Measurements from ENCODE around the gene DNAJC25. TPM values are rescaled to one million over a fixed set of nuclear protein-coding genes. Genes with fewer than 3 reads are reported as not detected.
"Not testable (repeated sequence)": the region's sequence is repeated elsewhere in the genome, so short reads cannot be mapped to it uniquely, and the experiment has no call there.

DNAJC25 gene
- total RNA-seq, 1 donor from 2014 or later: 6.5 TPM

DNA sequence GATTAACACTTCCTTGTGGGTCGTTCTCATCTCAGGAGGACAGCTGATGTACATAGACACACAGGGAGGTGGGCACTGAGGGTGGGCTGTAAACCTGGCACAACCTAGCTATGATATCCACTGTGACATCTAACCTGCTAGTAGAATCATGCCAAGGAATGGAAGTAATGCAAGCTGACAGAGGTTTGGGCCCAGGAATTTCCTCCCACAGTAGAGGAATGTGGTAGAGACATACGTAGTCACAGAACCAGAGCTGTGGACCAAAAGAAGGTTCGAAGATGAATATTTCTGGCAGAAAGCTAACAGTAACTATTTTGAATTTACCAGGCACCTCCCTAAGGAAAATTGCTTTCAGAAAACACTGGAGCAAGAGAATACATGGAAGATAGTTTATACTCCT is 15.2 kb upstream of the DNAJC25 start:
- H3K36me3 Mint-ChIP-seq (ENCODE audit: unreplicated experiment): no peaks in the 10 kb centered on the region
- DNase-seq (ENCODE audit: extremely low spot score, unreplicated experiment): no peak
- no peaks in the 10 kb centered on the region for H3K9me3 Mint-ChIP-seq (ENCODE audit: unreplicated experiment)
- TF ChIP-seq, protein P1, sequence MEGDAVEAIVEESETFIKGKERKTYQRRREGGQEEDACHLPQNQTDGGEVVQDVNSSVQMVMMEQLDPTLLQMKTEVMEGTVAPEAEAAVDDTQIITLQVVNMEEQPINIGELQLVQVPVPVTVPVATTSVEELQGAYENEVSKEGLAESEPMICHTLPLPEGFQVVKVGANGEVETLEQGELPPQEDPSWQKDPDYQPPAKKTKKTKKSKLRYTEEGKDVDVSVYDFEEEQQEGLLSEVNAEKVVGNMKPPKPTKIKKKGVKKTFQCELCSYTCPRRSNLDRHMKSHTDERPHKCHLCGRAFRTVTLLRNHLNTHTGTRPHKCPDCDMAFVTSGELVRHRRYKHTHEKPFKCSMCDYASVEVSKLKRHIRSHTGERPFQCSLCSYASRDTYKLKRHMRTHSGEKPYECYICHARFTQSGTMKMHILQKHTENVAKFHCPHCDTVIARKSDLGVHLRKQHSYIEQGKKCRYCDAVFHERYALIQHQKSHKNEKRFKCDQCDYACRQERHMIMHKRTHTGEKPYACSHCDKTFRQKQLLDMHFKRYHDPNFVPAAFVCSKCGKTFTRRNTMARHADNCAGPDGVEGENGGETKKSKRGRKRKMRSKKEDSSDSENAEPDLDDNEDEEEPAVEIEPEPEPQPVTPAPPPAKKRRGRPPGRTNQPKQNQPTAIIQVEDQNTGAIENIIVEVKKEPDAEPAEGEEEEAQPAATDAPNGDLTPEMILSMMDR (IDR thresholded peaks at IDR 0.05): no peak
- H3K27ac Mint-ChIP-seq (ENCODE audit: unreplicated experiment): no peak overlapping the region
- H3K4me1 Mint-ChIP-seq (ENCODE audit: unreplicated experiment): peaks cover 11% of the 10 kb centered on the region
- peaks cover 18% of the 10 kb centered on the region for H3K27me3 Mint-ChIP-seq (ENCODE audit: unreplicated experiment)
- H3K4me3 Mint-ChIP-seq (ENCODE audit: unreplicated experiment): no peak overlapping the region

DNA sequence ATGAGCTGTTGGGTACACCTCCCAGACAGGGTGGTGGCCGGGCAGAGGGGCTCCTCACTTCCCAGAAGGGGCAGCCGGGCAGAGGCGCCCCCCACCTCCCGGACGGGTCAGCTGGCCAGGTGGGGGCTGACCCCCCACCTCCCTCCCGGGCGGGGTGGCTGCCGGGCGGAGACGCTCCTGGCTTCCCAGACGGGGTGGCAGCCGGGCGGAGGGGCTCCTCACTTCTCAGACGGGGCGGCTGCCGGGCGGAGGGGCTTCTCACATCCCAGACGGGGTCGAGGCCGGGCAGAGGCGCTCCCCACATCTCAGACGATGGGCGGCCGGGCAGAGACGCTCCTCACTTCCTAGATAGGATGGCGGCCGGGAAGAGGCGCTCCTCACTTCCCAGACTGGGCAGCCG is 13.8 kb upstream of the DNAJC25 start:
- DNase-seq (ENCODE audit: extremely low spot score, unreplicated experiment); H3K9me3 Mint-ChIP-seq (ENCODE audit: unreplicated experiment); H3K27me3 Mint-ChIP-seq (ENCODE audit: unreplicated experiment); H3K4me3 Mint-ChIP-seq (ENCODE audit: unreplicated experiment); H3K36me3 Mint-ChIP-seq (ENCODE audit: unreplicated experiment); H3K27ac Mint-ChIP-seq (ENCODE audit: unreplicated experiment): not testable (repeated sequence)
- H3K4me1 Mint-ChIP-seq (ENCODE audit: unreplicated experiment): peaks cover 12% of the 10 kb centered on the region

DNA sequence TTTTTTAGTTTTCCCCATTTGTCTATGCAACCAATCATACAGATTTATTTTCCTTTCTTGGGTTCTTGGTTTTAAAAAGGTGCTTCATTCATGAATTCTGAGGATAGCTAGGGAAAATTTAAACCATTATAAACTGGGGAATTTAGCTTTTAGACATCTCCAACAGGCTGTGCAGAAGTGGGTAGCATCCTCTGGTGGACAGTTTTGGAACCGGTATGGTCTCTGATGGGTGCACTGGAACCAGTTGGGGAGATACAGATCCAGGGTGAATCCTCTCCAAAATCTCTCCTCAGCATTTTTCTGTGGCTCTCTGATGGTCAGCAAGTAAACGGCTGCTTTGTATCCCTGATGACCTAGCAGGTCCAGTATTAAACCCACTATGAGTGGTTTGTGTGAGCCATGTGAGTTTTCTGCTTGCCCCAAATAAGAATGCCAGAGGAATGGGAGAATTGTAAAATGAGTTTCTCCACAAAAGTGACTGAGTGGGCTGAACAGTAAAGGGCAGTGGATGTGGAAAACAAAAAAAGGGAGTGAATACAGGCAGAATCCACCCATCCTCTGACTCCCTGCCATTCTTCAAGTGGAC is 9.1 kb upstream of the DNAJC25 start:
- H3K4me1 Mint-ChIP-seq (ENCODE audit: unreplicated experiment): peaks cover 2% of the 10 kb centered on the region
- no peaks in the 10 kb centered on the region for H3K27me3 Mint-ChIP-seq (ENCODE audit: unreplicated experiment)
- no peak overlapping the region for H3K27ac Mint-ChIP-seq (ENCODE audit: unreplicated experiment)
- DNase-seq (ENCODE audit: extremely low spot score, unreplicated experiment): no peak
- no peak overlapping the region for H3K4me3 Mint-ChIP-seq (ENCODE audit: unreplicated experiment)
- TF ChIP-seq, protein P1 (IDR thresholded peaks at IDR 0.05): peak; percentile 81
- no peaks in the 10 kb centered on the region for H3K36me3 Mint-ChIP-seq (ENCODE audit: unreplicated experiment)
- no peaks in the 10 kb centered on the region for H3K9me3 Mint-ChIP-seq (ENCODE audit: unreplicated experiment)

DNA sequence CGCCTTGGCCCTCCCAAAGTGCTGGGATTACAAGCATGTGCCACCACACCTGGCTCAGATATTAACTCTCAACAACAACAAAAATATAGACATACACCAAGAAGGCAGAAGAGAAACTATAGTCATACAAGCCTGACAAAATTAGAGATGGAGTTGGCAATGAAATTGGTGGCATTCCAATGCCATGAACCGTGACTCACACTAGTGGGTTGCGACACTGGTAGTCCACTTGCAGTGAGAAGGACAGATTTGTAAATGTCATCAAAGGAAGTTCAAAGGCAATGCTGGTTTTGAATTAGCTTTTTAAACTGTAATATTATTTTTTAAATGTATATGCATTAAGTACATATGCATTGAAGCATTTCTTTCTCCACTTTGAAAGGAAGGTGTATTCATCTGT is 8.5 kb upstream of the DNAJC25 start:
- no peak overlapping the region for H3K4me3 Mint-ChIP-seq (ENCODE audit: unreplicated experiment)
- no peak for DNase-seq (ENCODE audit: extremely low spot score, unreplicated experiment)
- peaks cover 2% of the 10 kb centered on the region for H3K4me1 Mint-ChIP-seq (ENCODE audit: unreplicated experiment)

DNA sequence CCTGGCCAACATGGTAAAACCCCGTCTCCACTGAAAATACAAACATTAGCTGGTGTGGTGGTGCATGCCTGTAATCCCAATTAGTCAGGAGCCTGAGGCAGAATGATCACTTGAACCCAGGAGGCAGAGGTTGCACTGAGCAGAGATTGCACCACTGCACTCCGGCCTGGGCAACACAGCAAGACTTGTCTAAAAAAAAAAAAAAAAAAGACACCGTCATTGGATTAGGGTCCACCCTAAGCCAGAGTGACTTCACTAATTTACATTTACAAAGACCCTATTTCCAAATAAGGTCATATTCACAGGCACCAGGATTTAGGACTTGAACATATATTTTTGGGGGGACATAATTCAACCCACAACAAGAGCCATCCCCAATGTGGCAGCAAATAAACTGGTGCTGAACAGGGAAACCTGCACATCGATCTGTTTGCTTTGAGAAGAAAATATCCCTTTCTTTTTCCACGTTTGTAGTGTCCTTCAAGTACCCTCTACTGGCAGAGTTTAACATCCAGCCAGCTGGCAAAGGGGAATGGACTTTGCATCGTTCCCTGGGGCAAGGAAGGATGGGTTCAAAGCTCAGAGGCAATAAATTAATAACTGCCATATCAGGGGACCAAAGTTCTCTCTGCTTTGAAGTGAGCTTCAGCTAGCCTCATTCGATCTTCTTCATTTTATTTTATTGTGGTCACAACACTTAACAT is 3.7 kb upstream of the DNAJC25 start:
- no peaks in the 10 kb centered on the region for H3K36me3 Mint-ChIP-seq (ENCODE audit: unreplicated experiment)
- no peak overlapping the region for H3K4me3 Mint-ChIP-seq (ENCODE audit: unreplicated experiment)
- DNase-seq (ENCODE audit: extremely low spot score, unreplicated experiment): no peak
- no peaks in the 10 kb centered on the region for H3K9me3 Mint-ChIP-seq (ENCODE audit: unreplicated experiment)
- H3K27me3 Mint-ChIP-seq (ENCODE audit: unreplicated experiment): no peaks in the 10 kb centered on the region
- H3K4me1 Mint-ChIP-seq (ENCODE audit: unreplicated experiment): peaks cover 11% of the 10 kb centered on the region
- TF ChIP-seq, protein P1 (IDR thresholded peaks at IDR 0.05): no peak
- no peak overlapping the region for H3K27ac Mint-ChIP-seq (ENCODE audit: unreplicated experiment)

More for the DNA sequence above, 8.5 kb upstream of the DNAJC25 start:
- Mint-ChIP-seq H3K27ac (ENCODE audit: unreplicated experiment) (no peak overlapping the region), H3K9me3 (ENCODE audit: unreplicated experiment) (no peaks in the 10 kb centered on the region), H3K27me3 (ENCODE audit: unreplicated experiment) (no peaks in the 10 kb centered on the region), H3K36me3 (ENCODE audit: unreplicated experiment) (no peaks in the 10 kb centered on the region)
- TF ChIP-seq, protein P1 (IDR thresholded peaks at IDR 0.05): no peak
